AG09319 (cell line): ENCODE measurements around the gene LRRC8D.

Experiments
- DNase-seq: peaks from one replicate; pipeline ENCODE4 v3.0.0-alpha.2; 2010; ENCODE audit warnings: low read depth; ENCODE audit errors: extremely low read depth
- TF ChIP-seq, protein P1 (sequence below): IDR thresholded peaks from 2 replicates; pipeline ENCODE4 v1.5.1; 2011; ENCODE audit warnings: low read depth, mild to moderate bottlenecking, inconsistent platforms, low read length, moderate library complexity

Gene LRRC8D

GRCh38 chr1:89800718-89801117 lies 20.1 kb upstream of the LRRC8D start:
- TF ChIP-seq, protein P1, sequence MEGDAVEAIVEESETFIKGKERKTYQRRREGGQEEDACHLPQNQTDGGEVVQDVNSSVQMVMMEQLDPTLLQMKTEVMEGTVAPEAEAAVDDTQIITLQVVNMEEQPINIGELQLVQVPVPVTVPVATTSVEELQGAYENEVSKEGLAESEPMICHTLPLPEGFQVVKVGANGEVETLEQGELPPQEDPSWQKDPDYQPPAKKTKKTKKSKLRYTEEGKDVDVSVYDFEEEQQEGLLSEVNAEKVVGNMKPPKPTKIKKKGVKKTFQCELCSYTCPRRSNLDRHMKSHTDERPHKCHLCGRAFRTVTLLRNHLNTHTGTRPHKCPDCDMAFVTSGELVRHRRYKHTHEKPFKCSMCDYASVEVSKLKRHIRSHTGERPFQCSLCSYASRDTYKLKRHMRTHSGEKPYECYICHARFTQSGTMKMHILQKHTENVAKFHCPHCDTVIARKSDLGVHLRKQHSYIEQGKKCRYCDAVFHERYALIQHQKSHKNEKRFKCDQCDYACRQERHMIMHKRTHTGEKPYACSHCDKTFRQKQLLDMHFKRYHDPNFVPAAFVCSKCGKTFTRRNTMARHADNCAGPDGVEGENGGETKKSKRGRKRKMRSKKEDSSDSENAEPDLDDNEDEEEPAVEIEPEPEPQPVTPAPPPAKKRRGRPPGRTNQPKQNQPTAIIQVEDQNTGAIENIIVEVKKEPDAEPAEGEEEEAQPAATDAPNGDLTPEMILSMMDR: no peak
- DNase-seq: no peak

- no peak for DNase-seq
- TF ChIP-seq, protein P1: no peak
Measured at GRCh38 chr1:89802051-89802450, 18.8 kb upstream of the LRRC8D start.

GRCh38 chr1:89802841-89803240 lies 18.0 kb upstream of the LRRC8D start:
- TF ChIP-seq, protein P1: no peak
- DNase-seq: no peak

- TF ChIP-seq, protein P1: peak; percentile 89
Measured at GRCh38 chr1:89804642-89805237, 16.1 kb upstream of the LRRC8D start.

DNA sequence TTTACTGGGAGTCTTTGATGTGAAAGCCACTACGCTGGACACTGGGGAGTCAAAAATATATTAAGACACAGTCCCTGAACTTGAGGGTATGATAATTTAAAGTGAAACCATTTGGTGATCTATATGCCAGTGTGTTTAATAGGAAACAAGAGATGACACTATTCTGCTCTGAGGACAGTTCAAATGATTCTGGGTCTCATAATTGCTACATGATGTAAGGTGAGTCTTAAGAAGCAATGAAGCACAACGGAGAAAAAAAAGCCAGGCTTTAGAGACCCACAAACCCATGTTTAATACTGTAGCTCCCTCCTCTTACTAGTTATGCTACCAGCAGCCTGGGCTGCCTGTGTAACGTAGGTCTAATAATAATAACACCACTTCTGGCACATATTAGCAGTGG lies 14.2 kb upstream of the LRRC8D start:
- TF ChIP-seq, protein P1: no peak
- DNase-seq: no peak

More at GRCh38 chr1:89804642-89805237, 16.1 kb upstream of the LRRC8D start:
- DNase-seq: peak; percentile 67

DNA sequence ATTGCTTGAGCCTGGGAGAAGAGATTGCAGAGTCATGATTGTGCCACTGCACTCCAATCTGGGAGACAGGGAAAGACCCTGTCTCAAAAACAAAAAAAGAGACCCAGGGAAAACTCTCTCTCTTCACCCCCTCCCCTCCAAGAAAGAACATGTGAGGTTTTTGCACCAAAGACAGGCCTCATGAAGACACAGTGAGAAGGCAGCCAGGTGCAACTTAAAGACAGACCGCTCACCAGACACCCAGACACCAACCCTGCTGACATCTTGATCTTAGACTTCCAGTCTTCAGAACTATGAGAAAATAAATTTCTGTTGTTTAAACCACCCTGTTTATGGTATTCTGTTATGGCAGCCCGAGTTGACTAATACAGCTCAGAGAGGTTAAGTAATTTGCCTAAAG lies 13.3 kb upstream of the LRRC8D start:
- DNase-seq: no peak
- TF ChIP-seq, protein P1: no peak

- DNase-seq: no peak
- TF ChIP-seq, protein P1: no peak
Measured at GRCh38 chr1:89807983-89808382, 12.8 kb upstream of the LRRC8D start.
